Measurements from ENCODE around the gene TBC1D10A.

The TBC1D10A gene

GRCh38 chr22:30328466-30329049, 1.8 kb upstream of the TBC1D10A start:
- no peak for DNase-seq (ENCODE audit: low spot score)
- TF ChIP-seq, protein P1, sequence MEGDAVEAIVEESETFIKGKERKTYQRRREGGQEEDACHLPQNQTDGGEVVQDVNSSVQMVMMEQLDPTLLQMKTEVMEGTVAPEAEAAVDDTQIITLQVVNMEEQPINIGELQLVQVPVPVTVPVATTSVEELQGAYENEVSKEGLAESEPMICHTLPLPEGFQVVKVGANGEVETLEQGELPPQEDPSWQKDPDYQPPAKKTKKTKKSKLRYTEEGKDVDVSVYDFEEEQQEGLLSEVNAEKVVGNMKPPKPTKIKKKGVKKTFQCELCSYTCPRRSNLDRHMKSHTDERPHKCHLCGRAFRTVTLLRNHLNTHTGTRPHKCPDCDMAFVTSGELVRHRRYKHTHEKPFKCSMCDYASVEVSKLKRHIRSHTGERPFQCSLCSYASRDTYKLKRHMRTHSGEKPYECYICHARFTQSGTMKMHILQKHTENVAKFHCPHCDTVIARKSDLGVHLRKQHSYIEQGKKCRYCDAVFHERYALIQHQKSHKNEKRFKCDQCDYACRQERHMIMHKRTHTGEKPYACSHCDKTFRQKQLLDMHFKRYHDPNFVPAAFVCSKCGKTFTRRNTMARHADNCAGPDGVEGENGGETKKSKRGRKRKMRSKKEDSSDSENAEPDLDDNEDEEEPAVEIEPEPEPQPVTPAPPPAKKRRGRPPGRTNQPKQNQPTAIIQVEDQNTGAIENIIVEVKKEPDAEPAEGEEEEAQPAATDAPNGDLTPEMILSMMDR (IDR thresholded peaks at IDR 0.05; ENCODE audit: borderline replicate concordance, control extremely low read depth, extremely low read depth, insufficient read depth, missing control alignments) = no peak
- in situ Hi-C loops (cut with MboI; ENCODE audit: low sequenced_read_pairs, unreplicated experiment) = no loop called here

GRCh38 chr22:30327864-30328345, 1.2 kb upstream of the TBC1D10A start:
- TF ChIP-seq, protein P1 (IDR thresholded peaks at IDR 0.05; ENCODE audit: borderline replicate concordance, control extremely low read depth, extremely low read depth, insufficient read depth, missing control alignments) = no peak
- in situ Hi-C loops (cut with MboI; ENCODE audit: low sequenced_read_pairs, unreplicated experiment) = no loop called here
- no peak for DNase-seq (ENCODE audit: low spot score)

DNA sequence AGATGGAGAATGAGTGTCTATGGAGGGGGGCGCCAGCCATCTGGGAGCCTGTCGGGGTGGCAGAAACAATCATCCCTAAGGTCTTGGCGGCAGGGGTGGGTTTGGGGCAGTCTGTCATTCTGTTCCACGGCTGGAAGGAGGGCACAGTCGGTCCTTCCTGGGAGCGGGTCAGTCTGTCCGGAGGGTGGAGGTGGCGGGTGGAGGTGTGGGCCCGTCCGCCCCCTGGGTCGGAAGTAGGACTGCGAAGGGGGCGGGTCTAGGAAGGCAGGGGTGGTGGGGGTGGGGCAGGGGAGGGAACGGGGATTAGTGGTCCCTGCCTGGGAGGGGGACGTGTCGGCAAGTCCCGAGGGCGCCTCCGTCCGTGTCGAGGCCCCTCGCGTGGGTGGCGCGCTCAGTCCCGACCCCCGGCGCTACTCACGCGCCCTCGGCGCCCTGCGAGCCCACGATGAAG, 461 bp downstream of the TBC1D10A start:
- TF ChIP-seq, protein P1 (IDR thresholded peaks at IDR 0.05; ENCODE audit: borderline replicate concordance, control extremely low read depth, extremely low read depth, insufficient read depth, missing control alignments) = no peak
- in situ Hi-C loops (cut with MboI; ENCODE audit: low sequenced_read_pairs, unreplicated experiment) = no loop called here
- peak; percentile 59 for DNase-seq (ENCODE audit: low spot score)

DNA sequence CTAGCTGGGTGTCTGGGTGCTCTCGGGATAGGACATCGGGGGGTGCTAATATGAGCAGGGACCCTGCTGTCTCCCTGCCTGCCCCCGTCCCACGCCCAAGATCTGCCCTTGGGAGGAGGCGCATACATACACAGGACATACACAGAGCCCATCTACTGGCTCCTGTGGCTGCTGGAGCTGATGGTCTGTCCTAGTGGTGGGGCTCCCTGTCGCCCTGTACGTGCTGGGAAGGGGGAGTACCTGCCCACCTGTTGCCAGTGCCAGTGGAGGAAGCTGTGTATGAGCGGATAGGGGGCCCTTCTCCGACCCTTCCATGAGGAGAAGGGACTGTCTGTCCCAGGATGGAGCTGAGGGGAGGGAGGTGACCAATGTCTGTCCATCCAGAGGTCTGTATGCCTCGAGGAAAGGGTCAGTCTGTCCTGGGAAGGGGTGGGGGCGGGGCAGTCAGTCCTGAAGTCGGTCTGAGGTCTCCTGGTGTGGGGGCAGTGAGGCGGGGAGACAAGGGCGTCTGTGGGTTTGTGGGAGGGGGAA, 952 bp downstream of the TBC1D10A start:
- TF ChIP-seq, protein P1 (IDR thresholded peaks at IDR 0.05; ENCODE audit: borderline replicate concordance, control extremely low read depth, extremely low read depth, insufficient read depth, missing control alignments) = no peak
- DNase-seq (ENCODE audit: low spot score) = no peak
- in situ Hi-C loops (cut with MboI; ENCODE audit: low sequenced_read_pairs, unreplicated experiment) = no loop called here

DNA sequence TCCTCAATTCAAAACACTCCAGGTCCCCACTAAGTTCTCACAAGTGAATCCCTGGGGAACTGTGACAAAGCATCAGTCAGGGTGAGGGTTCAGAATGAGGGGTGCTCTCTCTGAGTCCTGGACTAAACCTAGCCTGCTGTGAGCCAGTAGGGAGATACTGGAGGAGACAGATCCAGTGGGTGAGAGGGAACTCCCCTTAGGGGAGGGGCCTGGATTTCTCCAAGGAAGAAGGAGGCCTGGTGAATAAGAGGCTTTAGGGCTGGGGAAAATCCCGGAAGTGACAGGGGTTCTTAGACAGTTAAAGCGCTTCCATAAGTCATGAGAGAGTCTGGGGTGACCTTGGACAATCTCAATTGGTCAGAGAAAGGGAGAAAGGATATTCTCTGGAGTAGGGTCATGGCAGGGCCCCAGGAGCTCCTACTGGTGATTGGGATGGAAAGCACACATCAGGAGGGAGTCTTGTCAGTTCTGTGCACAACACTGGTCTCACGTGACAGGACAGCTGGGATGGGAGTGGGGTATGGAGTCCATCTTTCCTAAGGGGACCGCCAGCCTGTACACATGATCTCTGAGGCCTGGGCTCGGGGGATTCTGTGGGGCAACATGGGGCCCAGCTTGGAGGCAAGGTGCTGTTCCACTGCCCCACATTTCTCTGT, 1.5 kb downstream of the TBC1D10A start:
- TF ChIP-seq, protein P1 (IDR thresholded peaks at IDR 0.05; ENCODE audit: borderline replicate concordance, control extremely low read depth, extremely low read depth, insufficient read depth, missing control alignments) = no peak
- in situ Hi-C loops (cut with MboI; ENCODE audit: low sequenced_read_pairs, unreplicated experiment) = no loop called here
- DNase-seq (ENCODE audit: low spot score) = no peak

DNA sequence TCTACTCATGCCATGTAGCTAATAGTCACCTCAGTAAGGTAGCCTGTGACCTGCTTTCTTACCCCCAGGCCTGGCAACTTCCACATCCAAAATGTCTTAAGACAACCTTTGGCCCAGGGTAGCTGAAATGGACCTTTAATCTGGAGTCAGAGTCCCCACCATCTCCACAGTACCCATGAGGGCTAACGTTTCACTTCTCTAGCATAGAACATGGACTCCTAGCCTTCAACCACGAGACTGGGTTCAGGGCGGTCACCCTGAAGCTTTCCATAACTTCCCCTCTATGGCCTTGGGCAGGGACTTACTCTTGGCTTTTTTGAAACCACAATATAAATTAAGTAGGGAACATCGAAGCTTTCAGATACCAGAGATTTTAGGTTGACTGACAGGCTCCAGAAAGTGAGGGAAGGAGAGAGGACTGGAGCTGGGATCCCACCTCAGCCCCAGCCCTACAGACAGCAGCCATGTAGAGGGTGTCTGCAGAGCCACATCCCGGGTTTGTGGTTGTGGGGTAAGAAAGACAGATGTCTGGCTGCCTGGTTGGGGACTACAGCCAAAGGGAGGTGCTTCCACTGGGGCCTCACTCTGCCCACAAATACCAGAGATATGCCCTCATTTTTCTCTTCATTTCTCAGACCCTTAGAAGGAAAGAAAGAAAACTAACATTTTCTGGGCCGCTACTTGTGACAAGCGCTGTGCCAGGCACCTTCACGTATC, 2.6 kb downstream of the TBC1D10A start:
- no peak for DNase-seq (ENCODE audit: low spot score)
- in situ Hi-C loops (cut with MboI; ENCODE audit: low sequenced_read_pairs, unreplicated experiment) = no loop called here
- TF ChIP-seq, protein P1 (IDR thresholded peaks at IDR 0.05; ENCODE audit: borderline replicate concordance, control extremely low read depth, extremely low read depth, insufficient read depth, missing control alignments) = no peak
